Thyroid gland (tissue), 4 donors: ENCODE data around the gene GYS1. TPM values are rescaled to one million over a fixed set of nuclear protein-coding genes. Genes with fewer than 3 reads are reported as not detected.

Experiments
- DNase-seq, 2 donors: peaks; one replicate each; pipeline ENCODE4 v3.0.0-alpha.2; 2019
- H3K27ac ChIP-seq, 3 donors: fragments of 200-600 bp; sonication (generic); 1 replicate in 2 of 3; 2 replicates in 1 of 3; pipeline ENCODE4 v1.5.1; 2016 to 2019; ENCODE audit warnings: mild to moderate bottlenecking in 1 of 3, moderate library complexity in 1 of 3
- H3K27me3 ChIP-seq: fragments of 200-600 bp; sonication (generic); one replicate; pipeline ENCODE4 v1.5.1; 2019
- H3K36me3 ChIP-seq, 2 donors: fragments of 200-600 bp; sonication (generic); one replicate each; pipeline ENCODE4 v1.5.1; 2016 to 2019
- H3K4me1 ChIP-seq, 2 donors: fragments of 200-600 bp; sonication (generic); one replicate each; pipeline ENCODE4 v1.5.1; 2017 to 2019
- H3K4me3 ChIP-seq, 3 donors: fragments of 200-600 bp; sonication (generic); replicated peaks in 1 of 3; 1 replicate in 2 of 3; 2 replicates in 1 of 3; pipeline ENCODE4 v1.5.1; 2016; ENCODE audit warnings: mild to moderate bottlenecking in 1 of 3
- H3K9me3 ChIP-seq: fragments of 200-600 bp; sonication (generic); one replicate; pipeline ENCODE4 v1.5.1; 2017
- POLR2A ChIP-seq, 2 donors: fragments of 450-650 bp; IDR thresholded peaks; one replicate each; pipeline ENCODE4 v1.6.1; 2017; ENCODE audit warnings: antibody characterized with exemption in 2 of 2, mild to moderate bottlenecking in 2 of 2, moderate library complexity in 1 of 2
- whole genome bisulfite sequencing, 2 donors: methylation state at CpG; one replicate each; pipeline ENCODE4 v1.1.5; 2017; 5-methylcytosine and 5-hydroxymethylcytosine counted together
- intact Hi-C: fragments of 100-400 bp; cut with DNase I; formaldehyde crosslinking; loops from one replicate; pipeline ENCODE4 v1.15.1; 2023
- total RNA-seq, 4 donors: library from RNA; depleted of rRNA; stranded (reverse); fragments of >200 nt; gene quantifications; one replicate each; pipeline ENCODE4 v1.2.3, GENCODE V29; 2016
- TF ChIP-seq, protein P1 (sequence below), 6 experiments: fragments of 200-600 bp in 3 of 6; fragments of 450-650 bp in 3 of 6; sonication (generic) in 3 of 6; IDR thresholded peaks; one replicate each; pipeline ENCODE4 v1.5.1; 2016 to 2019; ENCODE audit warnings: antibody characterized with exemption in 6 of 6, mild to moderate bottlenecking in 2 of 6, inconsistent platforms in 1 of 6, moderate library complexity in 1 of 6

Gene GYS1
- total RNA-seq, 4 donors from 2014 or later = 17.9 to 33.2 (median 23.9) TPM

- intact Hi-C loops = no loop called here
- DNase-seq = peak; percentile 61 to 64
- no peaks in the 10 kb centered on the region for H3K9me3 ChIP-seq
These were observed 1.1 kb downstream of the GYS1 start for GRCh38 chr19:48991873-48992580.

DNA sequence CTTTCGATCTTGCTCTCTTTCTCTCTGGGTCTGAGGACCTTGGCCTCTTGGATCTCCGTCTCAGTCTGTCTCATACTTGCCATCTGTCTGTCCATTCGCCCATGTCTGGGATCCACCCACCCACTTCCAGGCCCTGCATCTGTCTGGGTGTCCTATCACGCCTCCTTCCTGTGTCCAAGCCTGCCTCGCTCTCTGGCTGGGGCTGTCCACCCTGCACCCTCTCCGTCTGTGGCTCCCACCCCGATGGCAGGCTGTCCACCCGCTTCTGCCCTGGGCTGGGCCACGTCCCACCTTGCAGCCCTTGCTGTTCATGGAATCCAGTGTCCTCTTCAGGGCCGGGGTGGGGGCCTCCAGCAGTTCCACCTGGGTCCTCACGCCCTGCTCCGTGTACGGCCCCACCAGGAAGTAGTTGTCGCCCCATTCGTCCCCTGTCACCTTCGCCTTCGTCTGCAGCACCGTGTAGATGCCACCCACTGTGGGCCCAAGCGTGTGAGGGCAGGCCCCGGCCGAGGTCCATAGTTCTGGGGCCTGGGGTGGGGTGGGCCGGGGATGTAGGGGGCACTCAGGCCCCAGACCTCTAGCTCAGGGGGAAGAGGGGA, 2.0 kb downstream of the GYS1 start:
- 92 to 93% methylated on average over 13 to 21 of the region's 22 CpGs for WGBS, 2 donors
- intact Hi-C loops = no loop called here
- H3K36me3 ChIP-seq = peaks cover 0 to 8% of the 10 kb centered on the region in 2 donors
- DNase-seq = no peak
- no peak overlapping the region for H3K4me3 ChIP-seq
- no peaks in the 10 kb centered on the region for H3K27me3 ChIP-seq
- TF ChIP-seq POLR2A (IDR thresholded peaks at IDR 0.05) = no peak
- TF ChIP-seq, protein P1, sequence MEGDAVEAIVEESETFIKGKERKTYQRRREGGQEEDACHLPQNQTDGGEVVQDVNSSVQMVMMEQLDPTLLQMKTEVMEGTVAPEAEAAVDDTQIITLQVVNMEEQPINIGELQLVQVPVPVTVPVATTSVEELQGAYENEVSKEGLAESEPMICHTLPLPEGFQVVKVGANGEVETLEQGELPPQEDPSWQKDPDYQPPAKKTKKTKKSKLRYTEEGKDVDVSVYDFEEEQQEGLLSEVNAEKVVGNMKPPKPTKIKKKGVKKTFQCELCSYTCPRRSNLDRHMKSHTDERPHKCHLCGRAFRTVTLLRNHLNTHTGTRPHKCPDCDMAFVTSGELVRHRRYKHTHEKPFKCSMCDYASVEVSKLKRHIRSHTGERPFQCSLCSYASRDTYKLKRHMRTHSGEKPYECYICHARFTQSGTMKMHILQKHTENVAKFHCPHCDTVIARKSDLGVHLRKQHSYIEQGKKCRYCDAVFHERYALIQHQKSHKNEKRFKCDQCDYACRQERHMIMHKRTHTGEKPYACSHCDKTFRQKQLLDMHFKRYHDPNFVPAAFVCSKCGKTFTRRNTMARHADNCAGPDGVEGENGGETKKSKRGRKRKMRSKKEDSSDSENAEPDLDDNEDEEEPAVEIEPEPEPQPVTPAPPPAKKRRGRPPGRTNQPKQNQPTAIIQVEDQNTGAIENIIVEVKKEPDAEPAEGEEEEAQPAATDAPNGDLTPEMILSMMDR (IDR thresholded peaks at IDR 0.05) = no peak
- peaks cover 20 to 23% of the 10 kb centered on the region in 2 donors for H3K4me1 ChIP-seq
- H3K27ac ChIP-seq = peak overlapping the region in 1 of 3 donors; percentile 90
- no peaks in the 10 kb centered on the region for H3K9me3 ChIP-seq

More at GRCh38 chr19:48991873-48992580, 1.1 kb downstream of the GYS1 start:
- Histone ChIP-seq H3K27ac (peak overlapping the region; percentile 64 to 90 (median 87)), H3K27me3 (no peaks in the 10 kb centered on the region), H3K4me3 (peak overlapping the region; percentile 13 to 92 (median 50)), H3K4me1 (peaks cover 20 to 23% of the 10 kb centered on the region in 2 donors), H3K36me3 (peaks cover 0 to 8% of the 10 kb centered on the region in 2 donors)
- 7 to 21% methylated on average over 6 to 8 of the region's 8 CpGs for WGBS, 2 donors
- peak in 1 of 2 donors; percentile 50 for TF ChIP-seq POLR2A (IDR thresholded peaks at IDR 0.05)
- TF ChIP-seq, protein P1 (IDR thresholded peaks at IDR 0.05) = no peak

- H3K27me3 ChIP-seq = no peaks in the 10 kb centered on the region
- intact Hi-C loops = no loop called here
- no peak overlapping the region for H3K4me3 ChIP-seq
- H3K4me1 ChIP-seq = peaks cover 20 to 23% of the 10 kb centered on the region in 2 donors
- H3K27ac ChIP-seq = no peak overlapping the region
- H3K9me3 ChIP-seq = no peaks in the 10 kb centered on the region
- H3K36me3 ChIP-seq = peaks cover under 1 to 14% of the 10 kb centered on the region in 2 donors
- WGBS, 2 donors = 73 to 79% methylated on average over 4 of the region's 4 CpGs
- no peak for DNase-seq
- TF ChIP-seq, protein P1 (IDR thresholded peaks at IDR 0.05) = no peak
- TF ChIP-seq POLR2A (IDR thresholded peaks at IDR 0.05) = no peak
These were observed 2.7 kb downstream of the GYS1 start for GRCh38 chr19:48990400-48990799.

DNA sequence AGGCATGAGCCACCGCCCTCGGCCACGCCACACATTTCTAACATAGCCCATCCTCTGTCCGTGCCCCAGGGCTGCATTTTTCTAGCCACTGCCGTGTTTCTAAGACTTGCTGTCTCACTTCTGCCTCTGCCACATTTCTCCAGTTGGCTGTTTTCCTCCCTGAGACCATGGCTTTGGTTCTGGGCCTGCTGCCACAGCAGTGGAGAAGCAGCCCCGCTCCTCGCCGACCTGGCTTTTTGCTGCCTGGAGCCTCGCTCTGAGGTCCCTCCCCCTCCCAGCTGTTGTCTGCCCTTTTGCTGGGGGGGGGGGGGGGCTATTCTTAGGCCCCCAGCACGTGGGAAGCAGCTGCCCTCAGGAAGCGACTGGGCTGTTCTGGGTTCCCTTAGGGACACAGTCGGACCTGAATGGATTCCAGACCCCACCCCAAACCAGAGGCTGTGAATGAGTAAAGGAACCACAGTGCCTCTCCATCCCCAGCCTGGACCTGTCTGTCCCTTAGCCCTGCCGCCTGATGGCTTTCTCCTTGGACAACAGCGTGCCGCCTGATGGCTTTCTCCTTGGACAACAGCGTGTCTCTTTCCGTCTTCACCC, 3.3 kb downstream of the GYS1 start:
- TF ChIP-seq, protein P1 (IDR thresholded peaks at IDR 0.05) = no peak
- no peak for TF ChIP-seq POLR2A (IDR thresholded peaks at IDR 0.05)
- WGBS, 2 donors = 84 to 88% methylated on average over 15 to 17 of the region's 17 CpGs
- Histone ChIP-seq H3K36me3 (peaks cover 7 to 20% of the 10 kb centered on the region in 2 donors), H3K27me3 (no peaks in the 10 kb centered on the region), H3K4me1 (peaks cover 20 to 21% of the 10 kb centered on the region in 2 donors), H3K9me3 (no peaks in the 10 kb centered on the region), H3K4me3 (no peak overlapping the region), H3K27ac (no peak overlapping the region)
- intact Hi-C loops = no loop called here
- DNase-seq = no peak
